HTERT RPE-1 (cell line): Measurements from ENCODE around the gene EDNRA.

Experiments
- in situ Hi-C: fragments of 300-500 bp; cut with MboI; formaldehyde crosslinking; loops from 4 replicates; pipeline ENCODE4 v1.14.3; 2020; ENCODE audit warnings: low sequenced_read_pairs

EDNRA gene

GRCh38 chr4:147535124-147535523 is 54.2 kb downstream of the EDNRA start:
- in situ Hi-C loops = no loop called here

- in situ Hi-C loops = no loop called here
These were observed 57.8 kb downstream of the EDNRA start for GRCh38 chr4:147538711-147539110.

- in situ Hi-C loops = no loop called here
These were observed 59.1 kb downstream of the EDNRA start for GRCh38 chr4:147539959-147540358.

GRCh38 chr4:147542229-147542990 is 61.5 kb downstream of the EDNRA start:
- in situ Hi-C loops = no loop called here

DNA sequence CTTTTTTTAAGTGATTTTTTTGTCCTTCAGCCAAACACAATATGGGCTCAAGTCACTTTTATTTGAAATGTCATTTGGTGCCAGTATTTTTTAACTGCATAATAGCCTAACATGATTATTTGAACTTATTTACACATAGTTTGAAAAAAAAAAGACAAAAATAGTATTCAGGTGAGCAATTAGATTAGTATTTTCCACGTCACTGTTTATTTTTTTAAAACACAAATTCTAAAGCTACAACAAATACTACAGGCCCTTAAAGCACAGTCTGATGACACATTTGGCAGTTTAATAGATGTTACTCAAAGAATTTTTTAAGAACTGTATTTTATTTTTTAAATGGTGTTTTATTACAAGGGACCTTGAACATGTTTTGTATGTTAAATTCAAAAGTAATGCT is 62.1 kb downstream of the EDNRA start:
- in situ Hi-C loops = no loop called here

GRCh38 chr4:147546349-147546748 is 65.5 kb downstream of the EDNRA start:
- in situ Hi-C loops = no loop called here

DNA sequence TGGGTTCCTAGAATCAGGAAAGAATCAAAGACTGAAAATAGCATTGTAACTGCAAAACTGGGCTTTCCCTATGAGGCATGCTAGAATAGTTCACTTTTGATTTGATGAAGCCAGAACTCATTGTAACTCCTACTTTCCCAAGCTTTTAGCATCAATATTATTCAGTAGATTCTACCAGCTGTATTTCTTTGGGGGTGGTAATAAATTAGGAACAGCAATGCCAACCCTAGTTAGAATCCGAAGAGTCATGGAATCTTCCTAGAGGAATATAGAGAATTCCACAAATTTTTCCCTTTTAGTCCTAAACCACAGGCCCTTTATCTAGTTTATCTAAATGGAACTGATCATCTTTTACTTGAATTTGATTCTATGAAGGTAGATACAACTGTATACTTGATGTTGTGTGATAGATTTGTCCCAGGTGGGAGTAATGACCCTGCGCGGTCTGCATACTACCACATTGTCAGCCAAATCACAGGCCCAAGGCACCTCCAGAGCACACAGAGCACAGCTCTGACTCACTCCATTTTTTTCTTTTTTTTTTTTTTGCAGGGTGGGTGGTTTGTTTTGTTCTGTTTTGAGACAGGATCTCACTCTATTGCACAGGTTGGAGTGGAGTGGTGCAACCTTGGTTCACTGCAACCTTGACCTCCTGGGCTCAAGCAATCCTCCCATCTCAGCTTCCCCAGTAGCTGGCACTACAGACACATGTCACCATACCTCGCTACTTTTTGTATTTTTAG is 66.6 kb downstream of the EDNRA start:
- in situ Hi-C loops = no loop called here

GRCh38 chr4:147548256-147548655 is 67.4 kb downstream of the EDNRA start:
- in situ Hi-C loops = no loop called here

- in situ Hi-C loops = no loop called here
These were observed 69.8 kb downstream of the EDNRA start for GRCh38 chr4:147550626-147551246.

GRCh38 chr4:147560625-147561024 is 79.7 kb downstream of the EDNRA start:
- in situ Hi-C loops = no loop called here

GRCh38 chr4:147566762-147567161 is 85.9 kb downstream of the EDNRA start:
- in situ Hi-C loops = no loop called here

DNA sequence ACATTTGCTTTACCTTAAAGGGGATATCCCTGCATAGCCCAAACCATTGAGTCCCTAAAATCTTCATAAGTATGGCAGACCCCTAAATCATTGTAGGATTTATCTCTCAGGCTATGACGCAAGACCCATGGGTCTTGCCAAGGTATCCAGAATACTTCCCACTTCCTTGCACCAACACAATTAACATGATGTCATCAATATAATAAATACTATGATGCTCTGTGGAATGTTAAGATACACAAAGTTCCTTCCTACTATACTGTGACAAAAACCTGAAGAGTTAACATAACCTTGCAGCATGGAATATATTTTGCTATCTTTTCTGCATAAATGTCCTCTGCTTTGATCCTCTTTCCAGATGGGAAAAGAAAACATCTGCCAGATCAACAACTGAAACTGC is 86.4 kb downstream of the EDNRA start:
- in situ Hi-C loops = no loop called here

GRCh38 chr4:147570616-147571015 is 89.7 kb downstream of the EDNRA start:
- in situ Hi-C loops = no loop called here

DNA sequence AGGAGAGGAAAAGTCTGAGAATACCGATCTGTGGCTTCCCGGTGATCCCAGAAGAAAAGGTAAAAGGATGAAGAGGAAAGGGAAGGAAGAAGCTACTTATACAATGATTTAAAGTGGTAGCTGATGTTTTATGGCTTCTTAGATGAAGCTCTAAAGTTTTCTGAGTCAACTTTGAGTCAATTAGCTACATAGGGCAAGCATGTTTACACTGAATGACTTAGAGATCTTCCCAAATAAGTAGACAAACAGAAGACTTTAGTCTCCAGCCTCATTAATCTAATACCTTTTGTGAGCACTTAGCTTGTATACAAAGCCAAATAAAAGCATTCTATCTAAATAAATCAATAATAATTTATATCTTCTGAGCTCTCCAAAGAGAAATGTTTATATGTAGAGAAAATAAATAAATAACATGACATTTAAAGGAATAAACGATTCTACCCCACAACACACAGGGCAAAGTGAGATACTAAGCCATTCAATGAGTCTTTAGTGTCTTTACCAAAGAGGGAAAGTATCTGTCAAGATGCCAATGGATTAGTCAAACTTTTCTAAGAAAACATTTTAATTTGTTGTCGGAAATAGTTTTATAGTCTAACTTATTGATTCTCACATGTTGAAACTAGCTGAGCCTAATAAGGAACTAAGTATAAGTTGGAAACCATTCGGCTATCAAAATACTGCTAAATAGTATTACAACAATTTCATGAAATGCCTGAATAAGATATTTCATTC is 90.3 kb downstream of the EDNRA start:
- in situ Hi-C loops = no loop called here

DNA sequence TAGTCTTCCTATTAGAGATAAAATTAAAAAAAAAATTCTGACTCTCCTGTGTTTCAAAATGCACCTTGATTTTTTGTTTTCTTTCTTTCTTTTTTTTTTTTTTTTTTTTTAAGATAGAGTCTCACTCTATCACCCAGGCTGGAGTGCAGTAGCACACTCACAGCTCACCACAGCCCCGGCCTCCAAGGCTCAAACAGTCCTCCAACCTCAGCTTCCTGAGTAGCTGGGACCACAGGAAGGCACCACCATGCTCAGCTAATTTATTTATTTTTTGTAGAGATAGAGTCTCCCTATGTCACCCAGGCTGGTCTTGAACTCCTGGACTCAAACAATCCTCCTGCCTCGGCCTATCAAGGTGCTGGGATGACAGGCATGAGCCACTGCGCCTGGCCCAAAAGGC is 95.2 kb downstream of the EDNRA start:
- in situ Hi-C loops = no loop called here

GRCh38 chr4:147578051-147578476 is 97.2 kb downstream of the EDNRA start:
- in situ Hi-C loops = no loop called here

DNA sequence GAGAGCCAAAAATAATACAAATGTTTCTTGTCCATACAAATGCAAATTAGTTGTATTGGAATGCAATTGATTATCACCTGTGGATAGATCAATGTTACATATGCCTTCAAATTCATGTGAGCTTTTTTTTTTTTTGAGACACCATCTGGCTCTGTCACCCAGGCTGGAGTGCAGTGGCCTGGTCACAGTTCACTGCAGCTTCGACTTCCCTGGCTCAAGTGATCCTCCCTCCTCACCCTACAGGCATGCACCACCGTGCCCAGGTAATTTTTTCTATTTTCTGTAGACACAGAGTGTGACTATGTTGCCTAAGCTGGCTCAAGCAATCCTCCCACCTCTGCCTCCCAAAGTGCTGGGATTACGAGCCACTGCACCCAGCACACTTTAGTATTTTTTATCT is 97.7 kb downstream of the EDNRA start:
- in situ Hi-C loops = no loop called here

DNA sequence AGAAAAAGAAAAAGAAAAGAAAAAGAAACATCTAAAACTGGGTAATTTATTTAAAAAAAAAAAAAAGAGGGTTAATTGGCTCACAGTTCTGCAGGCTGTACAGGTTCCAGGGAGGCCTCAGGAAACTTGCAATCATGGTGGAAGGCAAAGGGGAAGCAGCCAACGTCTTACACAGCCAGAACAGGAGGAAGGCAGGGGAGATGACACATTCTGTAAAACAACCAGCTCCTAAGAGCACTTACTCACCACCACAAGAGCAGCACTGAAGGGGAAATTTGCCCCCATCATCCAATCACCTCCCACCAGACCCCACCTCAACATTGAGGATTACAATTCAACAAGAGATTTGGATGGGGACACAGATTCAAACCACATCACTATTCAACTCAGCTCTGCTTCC is 99.5 kb downstream of the EDNRA start:
- in situ Hi-C loops = no loop called here

DNA sequence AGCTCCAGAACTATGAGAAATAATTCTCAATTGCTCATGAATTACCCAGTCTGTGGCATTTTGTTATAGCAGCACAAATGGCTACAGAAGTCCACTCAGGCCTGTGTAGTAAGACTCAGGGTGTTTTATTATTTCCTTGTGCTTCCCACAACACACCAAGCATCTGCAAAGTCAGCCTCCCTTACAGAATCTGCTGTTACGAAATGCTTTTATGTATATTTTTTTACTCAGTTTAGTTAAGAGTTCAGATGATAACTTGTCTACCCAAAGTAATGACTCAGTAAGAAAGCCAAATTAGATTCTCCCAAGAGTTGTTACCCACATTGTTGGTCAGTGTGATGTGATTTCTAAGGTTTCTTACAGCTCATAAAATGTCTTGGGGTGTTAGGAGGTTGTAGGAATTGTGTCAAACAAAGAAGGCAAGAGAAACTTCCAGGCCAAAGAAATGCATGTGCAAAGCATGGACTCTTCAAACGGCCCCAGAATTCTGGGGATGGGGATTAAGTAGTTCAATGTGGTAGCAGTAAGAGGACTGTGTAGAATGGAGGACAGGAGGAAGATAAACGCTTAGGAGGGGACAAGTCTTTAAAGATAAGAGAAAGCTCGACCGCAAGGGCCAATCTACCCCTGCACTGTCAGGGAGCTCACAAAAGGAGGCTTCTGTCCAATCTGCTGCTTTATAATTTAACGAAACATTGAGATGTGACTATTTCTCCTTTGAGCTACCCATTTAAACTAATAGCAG is 100.9 kb downstream of the EDNRA start:
- in situ Hi-C loops = no loop called here

- in situ Hi-C loops = no loop called here
These were observed 101.6 kb downstream of the EDNRA start for GRCh38 chr4:147582386-147583060.
